Spleen (tissue), 13 donors: Measurements from ENCODE around the gene DEFB121. TPM values are rescaled to one million over a fixed set of nuclear protein-coding genes. Genes with fewer than 3 reads are reported as not detected.

Source experiments
- DNase-seq: peaks from one replicate; pipeline ENCODE4 v3.0.0-alpha.2; 2020
- H3K27ac ChIP-seq, 8 donors: fragments of 200-600 bp; sonication (generic) in 7 of 8; 1 replicate in 4 of 8; 2 replicates in 4 of 8; pipeline versions ENCODE4 v1.5.0 to v1.8.0; 2016 to 2021; ENCODE audit warnings: inconsistent platforms in 4 of 8, mild to moderate bottlenecking in 4 of 8, moderate library complexity in 1 of 8
- H3K27me3 ChIP-seq, 7 donors: fragments of 200-600 bp; sonication (generic) in 6 of 7; replicated peaks in 1 of 7; 1 replicate in 4 of 7; 2 replicates in 3 of 7; pipeline versions ENCODE4 v1.5.0 to v1.8.0; 2016 to 2021; ENCODE audit warnings: inconsistent platforms in 3 of 7, mild to moderate bottlenecking in 1 of 7
- H3K36me3 ChIP-seq, 6 donors: fragments of 200-600 bp; sonication (generic) in 5 of 6; 1 replicate in 4 of 6; 2 replicates in 2 of 6; pipeline versions ENCODE4 v1.5.0 to v1.8.0; 2016 to 2021; ENCODE audit warnings: inconsistent platforms in 2 of 6
- H3K4me1 ChIP-seq, 6 donors: fragments of 200-600 bp; sonication (generic) in 5 of 6; 1 replicate in 3 of 6; 2 replicates in 3 of 6; pipeline versions ENCODE4 v1.5.0 to v1.8.0; 2016 to 2021; ENCODE audit warnings: inconsistent platforms in 3 of 6
- H3K4me3 ChIP-seq, 8 donors: fragments of 200-600 bp; sonication (generic) in 7 of 8; 1 replicate in 4 of 8; 2 replicates in 4 of 8; pipeline versions ENCODE4 v1.5.0 to v1.8.0; 2016 to 2021; ENCODE audit warnings: inconsistent platforms in 4 of 8, mild to moderate bottlenecking in 4 of 8, moderate library complexity in 2 of 8
- H3K9me3 ChIP-seq, 8 donors: fragments of 200-600 bp; sonication (generic) in 7 of 8; 1 replicate in 4 of 8; 2 replicates in 4 of 8; pipeline versions ENCODE4 v1.5.0 to v1.8.0; 2016 to 2021; ENCODE audit warnings: inconsistent platforms in 4 of 8
- CTCF ChIP-seq, 11 experiments: fragments of 200-600 bp in 7 of 11; fragments of 450-650 bp in 4 of 11; sonication (generic) in 4 of 11; IDR thresholded peaks in 8 of 11; conservative IDR thresholded peaks in 3 of 11; 1 replicate in 7 of 11; 2 replicates in 4 of 11; pipeline versions ENCODE4 v1.4.0 to v1.8.0; 2016 to 2021; ENCODE audit warnings: antibody characterized with exemption in 11 of 11, inconsistent platforms in 4 of 11, mild to moderate bottlenecking in 1 of 11
- POLR2A ChIP-seq, 3 donors: fragments of 450-650 bp; IDR thresholded peaks; one replicate each; pipeline ENCODE4 v1.5.1; 2017; ENCODE audit warnings: antibody characterized with exemption in 3 of 3, mild to moderate bottlenecking in 1 of 3
- POLR2AphosphoS5 ChIP-seq, 3 donors: sonication (generic); formaldehyde crosslinking; IDR thresholded peaks; one replicate each; pipeline ENCODE4 v1.5.1; 2017; ENCODE audit warnings: antibody characterized with exemption in 3 of 3
- WGBS, 5 donors: extraction: QIAGEN DNeasy Blood & Tissue Kit in 3 of 5; methylation state at CpG; one replicate each; pipeline versions ENCODE4 v1.1.5 to v1.1.7; 2013 to 2018; 5-methylcytosine and 5-hydroxymethylcytosine counted together
- intact Hi-C: fragments of 100-400 bp; cut with DNase I; formaldehyde crosslinking; loops from one replicate; pipeline ENCODE4 v1.15.0; 2023; ENCODE audit warnings: low total_unique reads
- long read RNA-seq, 2 donors: transcript quantifications; one replicate each; lab custom pipeline, GENCODE V29; 2026
- polyA plus RNA-seq, 3 donors: library from polyadenylated mRNA; stranded (reverse); fragments of 200-250 nt; gene quantifications; one replicate each; pipeline ENCODE4 v1.2.1, GENCODE V29; 2013
- total RNA-seq, 7 donors: library from RNA; depleted of rRNA in 3 of 7; stranded (reverse); fragments of >200 nt in 3 of 7; fragmentation: NEBNext Ultra II Directional in 4 of 7; extraction: Animal tissue kit (Norgen Biotek cat#: 25700) in 4 of 7; gene quantifications; one replicate each; pipeline versions ENCODE4 v1.1.0 to v1.2.1, GENCODE V29; 2016 to 2021
- donor health status: healthy with polysubstance abuse.
- donor health status: DM: no; HTN: no; CAD: no; lungs with moderate emphysema.
- donor health status: DM: no; HTN: no; CAD: no.
- donor health status: Bipolar disorder and iron deficiency.
- donor health status: healthy.
- donor health status: DM: no; HTN: no; CAD: no.
- donor health status: DM: yes; HTN: yes; CAD: no.

Gene DEFB121
- total RNA-seq (not detected), polyA plus RNA-seq (not detected)
- long read RNA-seq, donor 1: 0 reads
- long read RNA-seq, donor 2: 0 reads

- TF ChIP-seq CTCF (IDR thresholded peaks at IDR 0.05 in 8 of 11, conservative IDR thresholded peaks at IDR 0.05 in 3 of 11) (no peak), POLR2A (IDR thresholded peaks at IDR 0.05) (no peak), POLR2AphosphoS5 (IDR thresholded peaks at IDR 0.05) (no peak)
- Histone ChIP-seq H3K9me3 (no peaks in the 10 kb centered on the region), H3K27ac (no peak within 1 kb of the TSS), H3K36me3 (no peaks in the 10 kb centered on the region), H3K4me3 (no peak within 1 kb of the TSS), H3K27me3 (peaks cover 0 to 43% (median 0%) of the 10 kb centered on the region in 7 donors), H3K4me1 (no peaks in the 10 kb centered on the region)
- intact Hi-C loops: no loop called here
- DNase-seq: no peak
- 40 to 51% (median 46%) methylated on average over 3 of the region's 3 CpGs for WGBS, 5 donors
Observed at GRCh38 chr20:31406115-31406514, at the start of gene DEFB121. Gene DEFB121, minus strand, starts transcription at chr20:31406215. Its CDS starts 63 bp downstream, at chr20:31406152.

- intact Hi-C loops: no loop called here
- WGBS, 5 donors: 84 to 95% (median 89%) methylated on average over 1 of the region's 1 CpG
- H3K27ac ChIP-seq: no peak overlapping the region
- TF ChIP-seq POLR2AphosphoS5 (IDR thresholded peaks at IDR 0.05) (no peak), CTCF (IDR thresholded peaks at IDR 0.05 in 8 of 11, conservative IDR thresholded peaks at IDR 0.05 in 3 of 11) (no peak), POLR2A (IDR thresholded peaks at IDR 0.05) (no peak)
- no peaks in the 10 kb centered on the region for H3K4me1 ChIP-seq
- H3K36me3 ChIP-seq: no peaks in the 10 kb centered on the region
- no peak overlapping the region for H3K4me3 ChIP-seq
- no peaks in the 10 kb centered on the region for H3K9me3 ChIP-seq
- H3K27me3 ChIP-seq: peaks cover 0 to 30% (median 0%) of the 10 kb centered on the region in 7 donors
- no peak for DNase-seq
Observed at GRCh38 chr20:31454361-31454760, 48.3 kb upstream of the DEFB121 start.

GRCh38 chr20:31452575-31452974 is 46.6 kb upstream of the DEFB121 start:
- Histone ChIP-seq H3K9me3 (no peaks in the 10 kb centered on the region), H3K4me3 (no peak overlapping the region), H3K27ac (no peak overlapping the region), H3K4me1 (no peaks in the 10 kb centered on the region), H3K36me3 (no peaks in the 10 kb centered on the region), H3K27me3 (peaks cover 0 to 18% (median 0%) of the 10 kb centered on the region in 7 donors)
- no peak for DNase-seq
- TF ChIP-seq POLR2AphosphoS5 (IDR thresholded peaks at IDR 0.05) (no peak), CTCF (IDR thresholded peaks at IDR 0.05 in 8 of 11, conservative IDR thresholded peaks at IDR 0.05 in 3 of 11) (no peak), POLR2A (IDR thresholded peaks at IDR 0.05) (no peak)
- WGBS, 5 donors: 72 to 86% (median 82%) methylated on average over 2 of the region's 2 CpGs
- intact Hi-C loops: no loop called here

GRCh38 chr20:31449511-31450414 is 43.7 kb upstream of the DEFB121 start:
- H3K4me1 ChIP-seq: no peaks in the 10 kb centered on the region
- no peak overlapping the region for H3K4me3 ChIP-seq
- intact Hi-C loops: no loop called here
- H3K27me3 ChIP-seq: peaks cover 0 to 8% (median 0%) of the 10 kb centered on the region in 7 donors
- DNase-seq: no peak
- H3K36me3 ChIP-seq: no peaks in the 10 kb centered on the region
- H3K9me3 ChIP-seq: no peaks in the 10 kb centered on the region
- 69 to 82% (median 71%) methylated on average over 8 of the region's 8 CpGs for WGBS, 5 donors
- no peak for TF ChIP-seq CTCF (IDR thresholded peaks at IDR 0.05 in 8 of 11, conservative IDR thresholded peaks at IDR 0.05 in 3 of 11)
- no peak for TF ChIP-seq POLR2AphosphoS5 (IDR thresholded peaks at IDR 0.05)
- TF ChIP-seq POLR2A (IDR thresholded peaks at IDR 0.05): no peak
- H3K27ac ChIP-seq: no peak overlapping the region
